Mucosa of descending colon (tissue), 3 donors: ENCODE results near the gene TRHDE. TPM values are rescaled to one million over a fixed set of nuclear protein-coding genes. Genes with fewer than 3 reads are reported as not detected.

ENCODE experiments used
- ATAC-seq: fragments of 200-7000 bp; cut with Tn5 transposase; one replicate; pipeline ENCODE4 v1.9.1; 2020; ENCODE audit warnings: mild to moderate bottlenecking, moderate library complexity
- DNase-seq, 3 donors: peaks; one replicate each; pipeline ENCODE4 v3.0.0-alpha.2; 2020
- H3K36me3 ChIP-seq: fragments of 200-600 bp; one replicate; pipeline ENCODE4 v1.8.0; 2021; ENCODE audit warnings: low read depth, mild to moderate bottlenecking
- H3K4me1 ChIP-seq: fragments of 200-600 bp; one replicate; pipeline ENCODE4 v1.8.0; 2021; ENCODE audit warnings: low read depth, mild to moderate bottlenecking
- H3K4me3 ChIP-seq: fragments of 200-600 bp; one replicate; pipeline ENCODE4 v1.8.0; 2021; ENCODE audit warnings: mild to moderate bottlenecking
- H3K9me3 ChIP-seq: fragments of 200-600 bp; one replicate; pipeline ENCODE4 v1.8.0; 2021; ENCODE audit warnings: mild to moderate bottlenecking
- intact Hi-C, 2 donors: fragments of 100-400 bp; cut with DNase I in 1 of 2; cut with micrococcal nuclease in 1 of 2; formaldehyde crosslinking; loops; one replicate each; pipeline versions ENCODE4 v1.11.0 to v1.11.1; 2022; cut with DNase I, micrococcal nuclease
- total RNA-seq, 3 donors: library from RNA; stranded (reverse); fragmentation: NEBNext Ultra II Directional in 2 of 3; extraction: Animal tissue kit (Norgen Biotek cat#: 25700) in 2 of 3; gene quantifications; one replicate each; pipeline versions ENCODE4 v1.2.1 to v1.2.4, GENCODE V29; 2021 to 2023
- TF ChIP-seq, protein P1 (sequence below): fragments of 200-600 bp; IDR thresholded peaks from one replicate; pipeline ENCODE4 v1.8.0; 2022; ENCODE audit warnings: antibody characterized with exemption, mild to moderate bottlenecking
- donor health status: DM: no; HTN: no; CAD: no; lungs with moderate emphysema.
- donor health status: DM: no; HTN: no; CAD: no.
- donor health status: DM: no; HTN: yes; CAD: no.

Gene TRHDE
- total RNA-seq, 3 donors from 2014 or later: 4.7 to 11.2 (median 6.2) TPM

- DNase-seq: no peak
- intact Hi-C loops: no loop called here
- H3K4me3 ChIP-seq: no peak overlapping the region
- TF ChIP-seq, protein P1, sequence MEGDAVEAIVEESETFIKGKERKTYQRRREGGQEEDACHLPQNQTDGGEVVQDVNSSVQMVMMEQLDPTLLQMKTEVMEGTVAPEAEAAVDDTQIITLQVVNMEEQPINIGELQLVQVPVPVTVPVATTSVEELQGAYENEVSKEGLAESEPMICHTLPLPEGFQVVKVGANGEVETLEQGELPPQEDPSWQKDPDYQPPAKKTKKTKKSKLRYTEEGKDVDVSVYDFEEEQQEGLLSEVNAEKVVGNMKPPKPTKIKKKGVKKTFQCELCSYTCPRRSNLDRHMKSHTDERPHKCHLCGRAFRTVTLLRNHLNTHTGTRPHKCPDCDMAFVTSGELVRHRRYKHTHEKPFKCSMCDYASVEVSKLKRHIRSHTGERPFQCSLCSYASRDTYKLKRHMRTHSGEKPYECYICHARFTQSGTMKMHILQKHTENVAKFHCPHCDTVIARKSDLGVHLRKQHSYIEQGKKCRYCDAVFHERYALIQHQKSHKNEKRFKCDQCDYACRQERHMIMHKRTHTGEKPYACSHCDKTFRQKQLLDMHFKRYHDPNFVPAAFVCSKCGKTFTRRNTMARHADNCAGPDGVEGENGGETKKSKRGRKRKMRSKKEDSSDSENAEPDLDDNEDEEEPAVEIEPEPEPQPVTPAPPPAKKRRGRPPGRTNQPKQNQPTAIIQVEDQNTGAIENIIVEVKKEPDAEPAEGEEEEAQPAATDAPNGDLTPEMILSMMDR: no peak
- H3K9me3 ChIP-seq: no peaks in the 10 kb centered on the region
- no peaks in the 10 kb centered on the region for H3K36me3 ChIP-seq
- no peaks in the 10 kb centered on the region for H3K4me1 ChIP-seq
- ATAC-seq: no peak
Observed at GRCh38 chr12:72338437-72338836, 66.3 kb downstream of the TRHDE start.

DNA sequence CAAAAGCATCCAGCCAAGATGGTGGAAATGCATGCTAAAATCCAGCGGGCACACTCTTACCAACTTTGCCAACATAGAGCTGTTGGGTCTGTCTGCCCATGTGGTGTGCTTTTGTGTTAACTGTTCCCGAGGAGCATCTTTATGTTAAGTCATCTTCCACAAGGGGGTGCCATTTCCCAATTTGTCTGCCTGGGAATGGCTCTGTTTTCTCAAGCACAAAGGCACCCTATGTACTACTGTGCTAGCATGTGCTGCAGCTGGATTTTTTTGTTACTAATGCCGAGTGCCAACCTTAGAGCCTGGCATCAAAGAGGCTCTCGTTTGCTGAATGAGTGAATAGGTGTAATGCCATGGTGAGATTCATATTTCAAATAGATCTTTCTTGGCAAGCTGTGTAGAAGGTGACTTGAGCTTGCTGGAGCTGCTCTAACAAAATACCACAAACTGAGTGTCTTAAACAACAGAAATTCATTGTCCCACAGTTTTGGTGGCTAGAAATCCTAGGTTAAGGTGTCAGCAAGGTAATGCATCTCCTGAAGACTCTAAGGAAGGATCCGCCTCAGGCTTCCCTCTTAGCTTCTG lies 74.3 kb downstream of the TRHDE start:
- TF ChIP-seq, protein P1: no peak
- Histone ChIP-seq H3K9me3 (no peaks in the 10 kb centered on the region), H3K36me3 (no peaks in the 10 kb centered on the region), H3K4me3 (no peak overlapping the region), H3K4me1 (no peaks in the 10 kb centered on the region)
- DNase-seq: peak in 1 of 3 donors; percentile 84
- peak; percentile 74 for ATAC-seq
- intact Hi-C loops: no loop called here

GRCh38 chr12:72349491-72349890 lies 77.3 kb downstream of the TRHDE start:
- H3K9me3 ChIP-seq: no peaks in the 10 kb centered on the region
- TF ChIP-seq, protein P1: no peak
- no peak overlapping the region for H3K4me3 ChIP-seq
- ATAC-seq: no peak
- H3K36me3 ChIP-seq: no peaks in the 10 kb centered on the region
- H3K4me1 ChIP-seq: no peaks in the 10 kb centered on the region
- DNase-seq: no peak
- intact Hi-C loops: no loop called here

DNA sequence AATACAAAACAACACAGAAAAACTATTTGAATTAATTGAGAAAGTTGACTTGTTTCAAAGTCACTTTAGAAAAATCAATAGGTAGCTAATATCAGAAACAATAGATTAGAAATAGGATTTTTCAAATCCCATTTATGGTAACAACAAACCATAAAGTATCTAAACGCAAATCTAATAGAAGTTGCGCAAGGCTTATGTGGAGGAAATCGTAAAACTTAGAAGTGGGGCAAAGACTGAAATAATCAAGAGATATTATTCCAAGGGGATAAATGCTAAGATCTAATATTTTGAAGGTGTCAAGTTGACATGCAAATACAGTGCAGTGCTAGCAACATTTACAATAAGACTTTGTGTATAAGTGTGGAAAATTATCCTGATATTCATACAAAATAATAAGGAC lies 87.2 kb downstream of the TRHDE start:
- Histone ChIP-seq H3K4me1 (no peaks in the 10 kb centered on the region), H3K36me3 (no peaks in the 10 kb centered on the region), H3K4me3 (no peak overlapping the region), H3K9me3 (no peaks in the 10 kb centered on the region)
- TF ChIP-seq, protein P1: no peak
- no peak for ATAC-seq
- DNase-seq: no peak
- intact Hi-C loops: no loop called here

- TF ChIP-seq, protein P1: no peak
- Histone ChIP-seq H3K36me3 (no peaks in the 10 kb centered on the region), H3K9me3 (no peaks in the 10 kb centered on the region), H3K4me1 (no peaks in the 10 kb centered on the region), H3K4me3 (no peak overlapping the region)
- ATAC-seq: no peak
- intact Hi-C loops: no loop called here
- DNase-seq: no peak
Observed at GRCh38 chr12:72365151-72365550, 93.0 kb downstream of the TRHDE start.

DNA sequence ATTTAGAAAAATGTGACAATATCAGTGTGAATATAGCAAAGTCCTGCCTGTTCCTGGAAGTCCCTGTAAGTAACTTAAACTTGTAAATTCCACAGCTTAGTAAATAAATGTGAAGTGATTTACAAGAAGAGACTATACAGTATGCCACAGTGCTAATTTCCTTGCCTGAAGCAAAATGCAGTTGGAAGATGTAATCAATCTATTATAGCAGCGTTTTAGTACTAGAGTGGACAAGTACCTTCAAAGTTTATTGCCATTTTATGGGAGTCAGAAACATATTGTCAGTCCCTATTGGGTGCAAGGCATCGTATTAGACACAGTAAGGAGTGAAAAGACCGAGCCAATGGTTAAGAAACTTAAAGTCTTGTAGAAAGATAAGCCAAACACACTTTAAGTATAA lies 94.1 kb downstream of the TRHDE start:
- Histone ChIP-seq H3K36me3 (no peaks in the 10 kb centered on the region), H3K4me3 (no peak overlapping the region), H3K9me3 (no peaks in the 10 kb centered on the region), H3K4me1 (no peaks in the 10 kb centered on the region)
- intact Hi-C loops: no loop called here
- DNase-seq (no peak), ATAC-seq (no peak)
- TF ChIP-seq, protein P1: no peak
